Endodermal cell (in vitro differentiated cells): ENCODE results near the gene SGMS1. TPM values are rescaled to one million over a fixed set of nuclear protein-coding genes. Genes with fewer than 3 reads are reported as not detected.

ENCODE experiments used
- DNase-seq: peaks from one replicate; pipeline ENCODE4 v3.0.0-alpha.2; 2017
- H3K27ac ChIP-seq: 2 replicates; pipeline ENCODE4 v1.5.1; 2013; ENCODE audit warnings: mild to moderate bottlenecking, low read depth, low read length, moderate library complexity
- H3K27me3 ChIP-seq: 2 replicates; pipeline ENCODE4 v1.6.1; 2013; ENCODE audit warnings: mild to moderate bottlenecking, low read length, moderate library complexity; ENCODE audit not compliant: insufficient read depth, control insufficient read depth, poor library complexity, severe bottlenecking
- H3K36me3 ChIP-seq: 2 replicates; pipeline ENCODE4 v1.7.0; 2013; ENCODE audit warnings: mild to moderate bottlenecking, low read length, moderate library complexity; ENCODE audit not compliant: control insufficient read depth, insufficient read depth
- H3K4me1 ChIP-seq: one replicate; pipeline ENCODE4 v1.7.0; 2013; ENCODE audit warnings: low read length; ENCODE audit not compliant: control insufficient read depth, insufficient read depth
- H3K4me3 ChIP-seq: 2 replicates; pipeline ENCODE4 v1.5.1; 2013; ENCODE audit warnings: mild to moderate bottlenecking, low read length, moderate library complexity
- H3K9ac ChIP-seq: 2 replicates; pipeline ENCODE4 v1.6.1; 2013; ENCODE audit warnings: mild to moderate bottlenecking, low read length, moderate library complexity; ENCODE audit not compliant: poor library complexity, severe bottlenecking; ENCODE audit errors: extremely low read depth
- H3K9me3 ChIP-seq: 2 replicates; pipeline ENCODE4 v1.6.1; 2013; ENCODE audit warnings: mild to moderate bottlenecking, low read length, moderate library complexity; ENCODE audit not compliant: control insufficient read depth
- H3K27ac Mint-ChIP-seq: 2 replicates; pipeline ENCODE4 v1.8.0; 2020; ENCODE audit warnings: mixed read lengths
- H3K27me3 Mint-ChIP-seq: 2 replicates; pipeline ENCODE4 v1.8.0; 2021; ENCODE audit warnings: mild to moderate bottlenecking, mixed read lengths; ENCODE audit not compliant: insufficient read depth
- H3K36me3 Mint-ChIP-seq: 2 replicates; pipeline ENCODE4 v1.8.0; 2020; ENCODE audit warnings: low read depth, mixed read lengths
- H3K4me1 Mint-ChIP-seq: 2 replicates; pipeline ENCODE4 v1.8.0; 2020; ENCODE audit warnings: mixed read lengths
- H3K4me3 Mint-ChIP-seq: 2 replicates; pipeline ENCODE4 v1.8.0; 2020; ENCODE audit warnings: mild to moderate bottlenecking, moderate library complexity, mixed read lengths
- H3K9me3 Mint-ChIP-seq: 2 replicates; pipeline ENCODE4 v1.8.0; 2020; ENCODE audit warnings: mild to moderate bottlenecking, mixed read lengths
- WGBS, 2 experiments: methylation state at CpG; one replicate each; pipeline versions ENCODE4 v1.1.5 to v1.1.7; 2013; ENCODE audit warnings: missing lambda C conversion rate in 2 of 2, mixed read lengths in 1 of 2; ENCODE audit not compliant: insufficient coverage in 1 of 2, insufficient read length in 1 of 2; 5-methylcytosine and 5-hydroxymethylcytosine counted together
- total RNA-seq, 2 donors: library from RNA; stranded (reverse); fragmentation: NEBNext Ultra II Directional in 1 of 2; extraction: Animal tissue kit (Norgen Biotek cat#: 25700) in 1 of 2; gene quantifications; 2 replicates in 1 of 2; 3 replicates in 1 of 2; pipeline ENCODE4 v1.2.1, GENCODE V29; 2021
- TF ChIP-seq, protein P1 (sequence below): fragments of 200-600 bp; sonication (generic); conservative IDR thresholded peaks from 2 replicates; pipeline ENCODE4 v1.5.0; 2021; ENCODE audit warnings: antibody characterized with exemption, mild to moderate bottlenecking

The SGMS1 gene
- total RNA-seq, 2 donors from 2014 or later: 12.0 to 14.3 TPM

DNA sequence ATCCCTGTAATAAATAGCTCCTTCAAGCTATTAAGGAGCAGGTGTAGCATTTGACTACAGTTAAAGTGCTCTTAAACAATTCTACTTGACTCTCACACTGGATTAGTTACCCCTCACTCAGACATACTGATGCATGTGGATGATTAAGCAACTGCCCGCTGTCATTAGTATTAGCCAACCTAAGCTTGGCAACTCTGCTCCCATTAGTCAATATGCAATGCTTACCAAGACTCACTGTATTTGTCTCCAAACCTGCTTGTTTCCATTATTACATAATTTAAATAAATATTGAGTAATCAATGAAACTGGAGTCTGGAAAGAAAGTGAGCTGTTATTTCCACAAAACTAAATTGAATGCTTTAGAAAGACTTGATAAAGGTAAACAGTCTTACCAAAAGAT is 228.5 kb downstream of the SGMS1 start:
- Mint-ChIP-seq H3K9me3 (no peaks in the 10 kb centered on the region), H3K4me1 (peaks cover 4% of the 10 kb centered on the region), H3K27ac (no peak overlapping the region), H3K4me3 (no peak overlapping the region), H3K27me3 (no peaks in the 10 kb centered on the region), H3K36me3 (no peaks in the 10 kb centered on the region)
- 90 to 100% methylated on average over 1 of the region's 1 CpG for WGBS, 2 experiments
- no peak overlapping the region for H3K4me3 ChIP-seq
- DNase-seq: no peak
- H3K9me3 ChIP-seq: no peaks in the 10 kb centered on the region
- H3K36me3 ChIP-seq: no peaks in the 10 kb centered on the region
- peaks cover 3% of the 10 kb centered on the region for H3K4me1 ChIP-seq
- no peak overlapping the region for H3K9ac ChIP-seq
- H3K27ac ChIP-seq: no peak overlapping the region
- H3K27me3 ChIP-seq: no peaks in the 10 kb centered on the region
- TF ChIP-seq, protein P1, sequence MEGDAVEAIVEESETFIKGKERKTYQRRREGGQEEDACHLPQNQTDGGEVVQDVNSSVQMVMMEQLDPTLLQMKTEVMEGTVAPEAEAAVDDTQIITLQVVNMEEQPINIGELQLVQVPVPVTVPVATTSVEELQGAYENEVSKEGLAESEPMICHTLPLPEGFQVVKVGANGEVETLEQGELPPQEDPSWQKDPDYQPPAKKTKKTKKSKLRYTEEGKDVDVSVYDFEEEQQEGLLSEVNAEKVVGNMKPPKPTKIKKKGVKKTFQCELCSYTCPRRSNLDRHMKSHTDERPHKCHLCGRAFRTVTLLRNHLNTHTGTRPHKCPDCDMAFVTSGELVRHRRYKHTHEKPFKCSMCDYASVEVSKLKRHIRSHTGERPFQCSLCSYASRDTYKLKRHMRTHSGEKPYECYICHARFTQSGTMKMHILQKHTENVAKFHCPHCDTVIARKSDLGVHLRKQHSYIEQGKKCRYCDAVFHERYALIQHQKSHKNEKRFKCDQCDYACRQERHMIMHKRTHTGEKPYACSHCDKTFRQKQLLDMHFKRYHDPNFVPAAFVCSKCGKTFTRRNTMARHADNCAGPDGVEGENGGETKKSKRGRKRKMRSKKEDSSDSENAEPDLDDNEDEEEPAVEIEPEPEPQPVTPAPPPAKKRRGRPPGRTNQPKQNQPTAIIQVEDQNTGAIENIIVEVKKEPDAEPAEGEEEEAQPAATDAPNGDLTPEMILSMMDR: no peak

DNA sequence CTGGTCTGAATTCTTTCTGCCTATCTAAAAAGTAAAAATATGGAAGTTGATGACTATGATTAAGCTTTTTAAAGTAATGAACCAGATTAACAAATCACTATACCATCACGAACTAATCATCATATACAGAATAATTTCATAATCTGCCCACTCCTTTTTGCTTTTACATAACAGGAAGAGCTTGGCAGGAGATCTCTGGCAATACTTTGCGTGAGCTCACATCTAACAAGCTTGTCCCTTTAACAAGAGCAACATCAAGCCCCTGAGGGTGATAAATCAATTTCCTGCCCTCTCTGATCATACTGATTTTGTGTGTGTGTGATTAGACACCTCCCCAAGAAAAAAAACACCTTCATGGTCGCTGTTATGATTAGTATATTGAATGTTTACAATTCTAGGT is 228.9 kb downstream of the SGMS1 start:
- no peak for DNase-seq
- H3K27me3 ChIP-seq: no peaks in the 10 kb centered on the region
- no peak overlapping the region for H3K4me3 ChIP-seq
- H3K27ac ChIP-seq: no peak overlapping the region
- TF ChIP-seq, protein P1: no peak
- no peak overlapping the region for H3K27ac Mint-ChIP-seq
- H3K36me3 ChIP-seq: no peaks in the 10 kb centered on the region
- no peak overlapping the region for H3K4me3 Mint-ChIP-seq
- peaks cover 4% of the 10 kb centered on the region for H3K4me1 Mint-ChIP-seq
- H3K27me3 Mint-ChIP-seq: no peaks in the 10 kb centered on the region
- WGBS, 2 experiments: 92 to 100% methylated on average over 1 to 3 of the region's 3 CpGs
- H3K4me1 ChIP-seq: peaks cover 3% of the 10 kb centered on the region
- H3K9me3 Mint-ChIP-seq: no peaks in the 10 kb centered on the region
- H3K9ac ChIP-seq: no peak overlapping the region
- no peaks in the 10 kb centered on the region for H3K9me3 ChIP-seq
- H3K36me3 Mint-ChIP-seq: no peaks in the 10 kb centered on the region

DNA sequence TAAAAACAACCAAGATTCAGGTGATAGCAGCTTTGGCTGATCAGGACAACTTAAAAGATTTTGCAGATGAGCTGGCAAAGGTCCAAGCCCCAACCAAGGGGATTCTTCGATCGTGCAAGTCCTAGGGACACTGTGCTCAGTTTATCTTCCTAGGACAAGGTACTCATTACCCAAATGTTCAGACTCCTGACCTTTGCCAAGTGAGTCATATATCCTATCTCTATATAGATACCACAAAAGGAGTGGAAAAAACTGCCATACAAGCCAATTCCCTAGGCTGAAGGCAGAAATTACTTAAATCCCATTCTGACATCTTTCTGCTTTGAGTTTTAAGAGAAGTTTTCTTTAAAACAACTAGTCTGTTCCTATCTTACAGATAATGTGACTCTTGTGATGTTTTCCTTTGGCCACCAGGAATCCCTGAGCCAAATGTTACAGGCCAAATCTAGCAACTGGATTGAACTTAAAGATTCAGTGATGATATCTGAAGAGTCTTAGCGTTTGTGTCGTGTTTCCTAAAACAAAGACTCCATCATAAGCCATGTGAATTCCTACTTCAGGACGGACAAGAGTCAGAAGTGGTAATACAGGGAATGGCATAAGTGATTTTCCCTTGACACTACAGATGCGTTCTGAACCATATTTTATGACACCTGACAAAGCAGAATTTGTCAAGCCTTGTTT is 229.8 kb downstream of the SGMS1 start:
- Histone ChIP-seq H3K9me3 (no peaks in the 10 kb centered on the region), H3K9ac (no peak overlapping the region), H3K4me1 (peaks cover 3% of the 10 kb centered on the region), H3K4me3 (no peak overlapping the region), H3K36me3 (no peaks in the 10 kb centered on the region), H3K27ac (no peak overlapping the region), H3K27me3 (no peaks in the 10 kb centered on the region)
- Mint-ChIP-seq H3K4me3 (no peak overlapping the region), H3K4me1 (peaks cover 4% of the 10 kb centered on the region), H3K27me3 (no peaks in the 10 kb centered on the region), H3K36me3 (no peaks in the 10 kb centered on the region), H3K9me3 (no peaks in the 10 kb centered on the region), H3K27ac (no peak overlapping the region)
- 89 to 96% methylated on average over 5 to 6 of the region's 6 CpGs for WGBS, 2 experiments
- no peak for DNase-seq
- TF ChIP-seq, protein P1: peak; percentile 19
